DMS153 treated with DMSO at 0.1 percent for 48 hours (cell line): ENCODE results near the gene CARD10.
"Not testable (repeated sequence)": the region's sequence is repeated elsewhere in the genome, so short reads cannot be mapped to it uniquely, and the experiment has no call there.

Experiments used
- DNase-seq: peaks from one replicate; lab custom pipeline; 2025; ENCODE audit not compliant: unreplicated experiment; lab: John Stamatoyannopoulos, UW

Gene CARD10

DNA sequence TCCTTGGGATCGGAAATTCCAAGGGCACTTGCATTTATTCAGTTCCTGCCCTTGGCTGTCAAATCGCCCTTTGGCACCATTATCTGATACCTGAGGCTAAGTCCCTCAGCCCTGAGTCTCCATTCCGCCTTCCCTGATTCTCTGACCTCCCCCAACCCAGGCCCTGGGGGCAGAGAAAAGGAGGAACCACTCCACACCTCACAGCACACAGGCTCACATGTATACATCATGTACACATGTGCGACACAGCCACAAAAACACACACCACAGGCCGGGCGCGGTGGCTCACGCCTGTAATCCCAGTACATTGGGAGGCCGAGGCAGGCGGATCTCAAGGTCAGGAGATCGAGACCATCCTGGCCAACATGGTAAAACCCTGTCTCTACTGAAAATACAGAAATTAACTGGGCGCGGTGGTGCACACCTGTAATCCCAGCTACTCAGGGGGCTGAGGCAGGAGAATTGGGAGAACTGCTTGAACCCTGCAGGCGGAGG is 51.0 kb downstream of the CARD10 start:
- DNase-seq: not testable (repeated sequence)

DNA sequence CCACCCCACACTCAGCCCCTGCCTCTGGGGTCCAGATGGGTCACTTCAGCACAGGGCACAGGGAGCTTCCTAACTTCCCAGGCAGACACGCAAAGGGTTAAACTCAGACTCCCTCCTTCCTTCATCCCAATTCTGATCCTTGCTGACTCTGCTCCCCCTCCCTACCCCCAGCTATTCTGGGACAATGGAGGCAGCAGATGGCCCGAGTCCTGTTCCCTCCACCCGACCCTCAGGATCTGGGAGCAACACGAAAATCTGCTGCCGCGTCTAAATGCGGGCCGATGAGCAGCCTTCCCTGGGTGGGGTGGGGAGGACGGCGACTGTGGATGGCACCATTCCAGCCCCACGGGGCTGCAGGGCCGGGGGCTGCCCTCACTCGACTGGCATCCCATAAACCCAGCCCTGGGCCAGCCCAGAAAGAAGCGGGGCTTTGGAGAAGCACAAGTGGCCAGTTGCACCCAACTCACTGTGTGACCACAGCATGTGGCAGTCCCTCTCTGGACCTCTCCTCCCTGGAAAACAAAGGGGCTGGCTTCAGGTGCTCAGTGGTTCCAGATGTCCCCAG is 51.7 kb downstream of the CARD10 start:
- no peak for DNase-seq

DNA sequence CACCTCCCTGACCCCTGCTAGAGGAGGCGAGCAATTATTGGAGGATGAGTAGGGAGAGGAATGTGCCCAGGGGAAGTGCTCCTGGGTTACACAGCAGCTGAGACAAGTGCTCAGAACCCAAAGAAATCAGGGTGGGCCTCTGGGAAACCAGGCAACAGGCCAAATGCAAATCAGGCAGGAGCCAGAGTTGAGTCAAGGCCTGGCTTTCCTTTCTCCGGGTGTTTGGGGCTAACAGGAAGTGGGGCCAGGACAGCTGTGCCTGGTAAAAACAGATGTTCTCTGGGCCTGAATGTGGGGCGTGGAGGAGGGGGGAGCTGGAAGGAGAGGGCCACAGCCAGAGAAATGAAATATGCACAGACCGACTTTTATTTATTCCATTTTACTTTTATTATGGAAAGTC is 55.0 kb downstream of the CARD10 start:
- no peak for DNase-seq

DNA sequence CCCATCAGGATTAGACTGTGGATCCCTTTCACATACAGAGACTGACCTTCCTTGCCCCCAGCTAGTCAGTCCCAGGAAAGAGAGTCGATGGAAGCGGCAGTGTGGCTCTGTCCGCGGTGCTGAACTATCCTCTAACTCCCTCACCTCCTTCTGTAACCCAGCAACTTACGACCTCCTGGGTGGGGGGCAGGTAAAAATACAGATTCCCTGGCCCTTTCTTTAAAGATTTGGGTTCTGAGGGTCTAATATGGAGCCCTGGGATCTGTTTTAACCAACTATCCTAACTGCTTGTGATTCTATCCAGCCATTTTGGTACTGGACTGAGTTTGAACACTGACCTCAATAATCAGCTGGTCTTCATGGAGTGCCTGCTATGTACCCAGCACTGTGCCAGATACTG is 56.2 kb downstream of the CARD10 start:
- no peak for DNase-seq

DNA sequence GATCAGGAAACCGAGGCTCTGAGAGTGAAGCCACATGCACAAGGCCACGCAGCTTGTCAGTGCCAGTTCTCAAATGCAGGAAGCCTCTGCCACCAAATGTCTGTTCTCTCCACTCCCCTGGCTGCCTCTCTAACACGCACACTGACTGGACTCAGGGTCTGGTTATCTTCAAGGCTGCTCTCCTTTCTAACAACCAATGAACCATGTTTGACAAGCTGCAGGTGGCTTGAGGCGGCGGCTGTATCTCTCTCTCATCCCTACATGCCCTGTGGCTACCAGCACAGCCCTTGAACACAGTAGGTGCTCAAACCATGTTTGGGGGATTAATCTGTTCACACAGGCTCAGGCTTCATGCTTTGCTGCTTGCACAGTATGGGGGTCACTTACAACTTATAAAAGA is 56.8 kb downstream of the CARD10 start:
- no peak for DNase-seq

DNA sequence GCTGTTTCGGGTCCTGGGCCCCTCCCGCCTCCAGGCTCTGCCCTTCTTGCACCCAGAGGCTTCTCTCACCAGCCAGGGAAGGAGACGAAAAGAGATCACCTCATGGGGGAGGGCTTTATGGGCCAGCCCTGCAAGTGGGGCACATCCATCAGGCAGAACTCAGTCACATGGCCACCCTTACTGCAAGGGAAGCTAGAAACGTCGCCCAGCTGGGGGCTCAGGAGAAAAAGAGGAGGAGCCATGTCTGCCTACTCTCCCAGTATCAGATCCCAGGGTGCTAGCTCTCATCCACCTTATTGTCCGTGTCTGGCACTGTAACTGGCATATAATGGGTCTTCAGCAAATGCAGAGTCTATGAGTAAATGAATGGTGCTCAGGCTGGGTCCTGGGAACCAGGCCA is 57.3 kb downstream of the CARD10 start:
- DNase-seq: no peak

DNA sequence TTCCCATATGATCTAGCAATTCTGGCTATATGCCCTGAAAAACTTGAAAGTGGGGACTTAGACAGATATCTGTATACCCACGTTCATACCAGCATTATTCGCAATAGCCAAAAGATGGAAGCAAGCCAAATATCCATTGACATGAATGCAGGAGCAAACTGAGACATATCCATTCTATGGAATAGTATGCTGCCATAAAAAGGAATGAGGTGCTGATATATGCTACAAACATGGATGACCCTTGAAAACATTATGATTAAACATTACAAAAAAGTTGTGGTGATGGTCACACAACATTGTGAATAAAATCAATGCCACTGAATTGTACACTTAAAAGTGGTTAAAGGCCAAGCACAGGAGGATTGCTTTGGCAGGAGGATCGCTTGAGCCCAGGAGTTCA is 58.5 kb downstream of the CARD10 start:
- DNase-seq: no peak

DNA sequence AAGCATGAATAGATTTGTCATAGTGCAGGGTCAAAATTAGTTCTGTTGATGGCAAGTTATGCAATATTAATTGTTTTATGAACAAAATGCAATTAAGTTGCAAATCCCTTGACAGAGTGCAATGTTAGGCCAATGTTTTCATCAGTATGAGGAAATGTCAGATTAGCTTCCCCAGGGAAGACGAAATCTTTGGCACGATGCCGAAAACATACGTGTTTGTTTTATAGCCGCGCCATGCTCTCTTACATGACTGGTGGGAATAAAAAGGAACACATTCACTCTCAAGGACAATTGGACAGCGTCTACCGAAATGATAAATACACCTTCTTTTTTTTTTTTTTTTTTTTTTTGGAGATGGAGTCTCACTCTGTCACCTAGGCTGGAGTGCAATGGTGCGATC is 60.0 kb downstream of the CARD10 start:
- peak; percentile 67 for DNase-seq

DNA sequence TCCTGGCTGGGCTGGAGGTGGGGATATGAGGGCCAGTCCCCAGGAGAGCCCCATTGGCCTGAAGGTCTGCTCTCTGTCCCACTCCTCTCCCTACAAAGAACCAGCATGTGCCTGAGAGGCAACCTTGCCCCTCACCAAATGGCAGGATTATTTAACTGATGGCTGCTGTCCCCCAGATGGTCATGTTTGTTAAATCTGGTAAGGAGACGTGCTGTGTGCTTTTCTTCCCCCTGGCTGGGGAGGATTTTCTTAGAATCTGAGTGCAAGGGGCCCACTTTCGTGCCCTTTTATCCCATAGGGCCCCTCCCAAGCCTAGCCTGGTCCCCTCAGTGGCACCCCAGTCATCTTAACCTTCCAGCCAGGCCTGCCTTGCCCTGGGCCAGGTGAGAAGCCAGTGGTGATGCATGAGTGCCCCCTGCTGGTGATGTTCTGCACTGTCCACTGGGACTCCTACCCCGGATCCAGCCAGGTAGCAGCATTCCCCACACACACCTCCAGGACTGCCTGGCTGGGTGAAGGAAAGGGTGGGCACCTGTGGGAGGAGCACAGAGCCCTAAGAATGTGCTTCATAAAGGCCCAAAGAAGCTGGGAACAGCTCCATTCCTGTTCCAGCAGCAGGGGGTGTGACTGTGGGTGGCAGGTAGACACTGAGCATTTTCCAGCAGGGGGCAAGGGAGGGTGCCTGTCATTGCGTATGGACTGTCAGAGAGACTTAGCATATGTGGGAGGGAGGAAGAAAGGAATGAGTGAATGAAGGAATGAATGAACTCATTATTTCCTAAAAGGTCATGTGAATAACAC is 61.9 kb downstream of the CARD10 start:
- DNase-seq: peak; percentile 48

DNA sequence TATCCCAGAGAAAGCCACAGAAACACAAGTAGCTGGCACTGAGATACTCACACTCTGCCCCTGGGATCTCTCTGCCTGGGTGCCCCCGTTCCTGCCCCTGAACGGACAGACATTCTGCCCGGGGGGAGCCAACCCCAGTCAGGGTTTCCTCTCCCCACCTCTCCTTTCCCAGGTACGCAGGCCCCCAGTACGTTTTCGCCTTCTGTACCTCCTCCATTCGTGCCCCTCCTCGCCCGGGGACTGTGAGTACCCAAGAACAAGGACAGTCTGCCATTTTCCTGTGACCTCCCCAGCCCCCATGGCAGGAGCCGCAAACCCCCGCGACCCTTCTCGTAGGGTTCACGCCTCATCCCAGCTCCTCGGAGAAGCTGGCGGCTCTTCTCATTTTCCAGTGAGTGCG is 62.9 kb downstream of the CARD10 start:
- no peak for DNase-seq

DNA sequence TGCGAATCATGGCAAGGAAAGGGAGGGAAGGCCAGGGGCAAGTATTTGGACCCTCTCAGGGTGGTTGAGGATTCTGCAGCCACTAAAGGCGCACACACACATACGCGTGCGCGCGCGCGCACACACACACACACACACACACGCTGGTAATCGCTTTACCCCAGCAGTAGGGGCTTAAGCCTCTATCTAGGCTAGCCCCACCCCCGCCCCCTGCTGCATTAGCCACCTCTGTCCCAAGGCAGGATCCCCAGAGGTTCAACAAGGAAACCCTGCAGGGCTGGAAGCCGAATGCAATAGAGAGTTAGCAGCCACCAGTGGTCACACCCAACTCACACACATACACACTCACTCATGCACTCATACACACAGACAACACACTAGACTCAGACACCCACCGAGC is 63.3 kb downstream of the CARD10 start:
- no peak for DNase-seq

DNA sequence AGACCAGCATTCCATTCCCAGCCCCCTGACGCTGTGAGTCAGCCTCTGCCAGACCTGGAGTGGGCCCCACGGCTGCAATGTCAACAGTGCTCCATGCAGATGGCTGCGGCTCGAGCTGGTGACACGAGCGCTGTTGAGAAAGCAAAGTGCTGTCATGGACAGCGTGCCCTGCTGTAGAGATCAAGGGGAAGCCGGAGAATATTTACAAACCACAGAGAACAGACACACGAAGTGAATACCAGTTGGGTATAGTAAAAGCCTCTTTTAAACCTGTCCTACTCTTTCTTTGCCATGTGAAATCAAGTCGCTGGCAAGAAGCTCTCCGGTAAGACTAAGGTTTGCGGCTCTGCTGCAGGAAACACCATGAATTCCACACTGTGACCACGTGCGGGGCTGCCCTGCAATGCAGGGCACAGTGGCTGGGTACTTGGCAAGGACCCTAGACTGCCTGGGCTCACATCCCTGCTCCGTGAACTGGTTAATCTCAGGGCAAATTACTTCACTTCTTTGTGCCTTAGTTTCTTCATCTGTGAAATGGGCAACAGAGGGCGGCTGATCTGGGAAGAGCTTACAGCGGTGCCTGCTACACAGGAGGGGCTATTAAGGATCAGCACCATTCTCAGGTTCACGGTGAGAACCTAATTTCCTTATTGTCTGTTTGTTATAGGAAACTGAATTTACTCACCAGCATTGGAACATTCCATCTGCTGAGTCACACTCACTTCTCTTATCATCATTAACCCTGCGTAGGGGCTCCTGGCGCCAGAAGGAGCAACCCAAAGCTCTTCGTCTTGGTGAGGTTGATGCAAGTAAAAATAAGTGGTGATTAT is 64.1 kb downstream of the CARD10 start:
- no peak for DNase-seq

DNA sequence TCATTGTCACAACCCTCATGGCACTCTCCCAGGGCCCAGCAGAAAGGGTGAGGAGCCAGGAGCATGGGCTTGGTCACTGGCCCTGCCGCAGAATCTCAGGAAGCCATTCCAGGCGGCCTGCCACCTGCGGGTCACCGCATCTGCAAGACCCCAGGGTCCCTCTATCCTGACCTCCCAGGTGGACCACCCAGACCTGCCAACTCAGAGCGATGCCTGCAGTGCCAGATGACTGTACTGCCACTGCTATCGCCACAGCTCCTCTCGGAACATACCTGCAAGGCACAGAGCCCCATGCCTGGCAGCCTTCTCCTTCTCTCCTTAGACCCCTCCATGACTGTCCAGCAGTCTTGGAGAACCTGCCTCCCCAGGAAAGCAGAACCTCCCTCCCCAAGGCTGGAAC is 65.5 kb downstream of the CARD10 start:
- DNase-seq: no peak

DNA sequence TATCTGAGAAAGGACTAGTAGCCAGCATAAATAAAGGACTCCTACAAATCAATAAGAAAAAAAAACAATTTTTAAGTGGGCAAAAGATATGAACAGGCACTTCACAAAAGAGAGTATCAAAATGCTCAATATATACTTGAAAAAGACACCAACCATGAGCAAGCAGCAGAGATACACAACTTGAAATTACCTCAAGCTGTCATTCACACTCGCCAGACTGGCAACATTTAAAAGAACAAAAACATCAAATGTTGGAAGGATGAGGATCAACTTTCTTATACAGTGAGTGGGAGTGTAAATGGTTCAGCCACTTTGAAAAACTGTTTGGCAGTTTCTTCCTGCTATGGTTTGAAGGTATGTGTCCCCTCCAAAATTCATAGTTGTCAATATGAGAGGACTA is 68.0 kb downstream of the CARD10 start:
- DNase-seq: no peak

DNA sequence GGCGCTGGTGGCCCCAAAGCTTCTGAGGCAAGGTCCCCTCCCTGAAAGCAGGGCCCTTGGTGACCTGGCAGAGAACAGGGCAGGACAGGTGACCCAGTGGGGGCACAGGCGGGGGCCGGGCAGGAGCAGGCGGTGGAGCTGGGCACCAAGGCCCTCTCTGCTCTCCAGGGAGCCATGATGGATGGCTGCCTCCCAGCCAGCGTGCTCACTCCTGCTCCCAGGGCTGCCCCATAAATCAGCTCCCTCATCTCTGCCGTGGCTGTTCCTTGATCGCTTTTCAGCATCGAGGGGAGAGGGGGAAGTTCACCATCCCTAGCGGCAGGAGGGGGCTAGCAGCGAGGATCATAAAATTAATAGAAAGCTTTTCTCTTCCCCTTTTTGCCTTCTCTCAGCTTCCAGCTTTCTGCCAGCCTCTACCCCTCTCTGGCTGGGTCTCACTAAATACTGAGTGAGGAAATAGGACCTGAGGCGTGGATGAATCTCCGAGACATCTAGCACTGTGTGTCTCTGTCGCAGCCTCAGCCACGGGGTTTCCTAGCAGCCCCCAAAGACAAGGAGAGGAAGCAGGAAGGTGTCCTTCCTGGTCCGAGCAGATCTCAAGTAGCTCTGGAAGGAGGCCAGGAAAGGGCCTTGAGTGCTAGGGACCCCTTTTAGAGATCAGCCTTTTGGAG is 69.7 kb downstream of the CARD10 start:
- no peak for DNase-seq

DNA sequence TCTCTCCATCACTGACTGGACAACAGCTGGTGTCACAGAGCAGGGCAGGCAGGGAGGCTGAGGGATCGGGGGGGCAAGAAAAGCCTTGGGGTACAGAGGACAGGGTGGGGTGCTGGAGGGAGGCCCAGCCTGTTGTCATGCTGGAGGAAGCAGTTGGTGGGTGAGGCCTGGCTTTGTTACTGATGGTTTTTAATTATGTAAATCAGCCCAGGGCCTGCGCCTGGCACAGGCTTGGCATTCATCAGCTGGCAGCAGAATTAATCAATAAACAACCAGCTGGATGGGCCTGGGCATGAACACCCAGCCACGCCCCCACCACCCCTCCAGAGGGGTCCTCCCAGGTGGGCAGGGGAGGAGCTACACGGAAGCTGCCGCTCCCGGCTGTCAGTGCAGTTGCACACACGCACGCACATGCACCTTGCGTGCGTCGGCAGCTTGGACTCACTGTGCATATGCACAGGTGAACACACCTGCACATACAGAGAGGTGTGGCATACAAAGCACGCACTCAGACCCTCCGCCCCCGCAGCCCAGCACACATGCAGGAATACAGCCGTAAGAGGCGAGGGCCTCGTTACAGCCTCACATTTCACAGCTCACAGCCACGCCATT is 70.6 kb downstream of the CARD10 start:
- DNase-seq: no peak

DNA sequence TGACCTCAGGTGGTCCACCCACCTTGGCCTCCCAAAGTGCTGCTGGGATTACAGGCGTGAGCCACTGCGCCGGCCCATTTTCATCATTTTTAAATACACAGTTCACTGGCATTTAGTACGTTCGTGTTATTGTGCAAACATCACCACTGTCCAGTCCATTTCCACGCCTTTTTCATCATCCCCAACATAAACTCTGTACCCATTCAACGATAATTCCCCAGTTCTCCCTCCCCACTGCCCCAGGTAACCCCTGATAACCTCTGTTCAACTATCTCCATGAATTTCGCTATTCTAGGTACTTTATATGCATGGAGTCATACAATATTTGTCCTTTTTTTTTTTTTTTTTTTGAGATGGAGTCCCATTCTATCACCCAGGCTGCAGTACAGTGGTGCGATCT is 73.7 kb downstream of the CARD10 start:
- no peak for DNase-seq

DNA sequence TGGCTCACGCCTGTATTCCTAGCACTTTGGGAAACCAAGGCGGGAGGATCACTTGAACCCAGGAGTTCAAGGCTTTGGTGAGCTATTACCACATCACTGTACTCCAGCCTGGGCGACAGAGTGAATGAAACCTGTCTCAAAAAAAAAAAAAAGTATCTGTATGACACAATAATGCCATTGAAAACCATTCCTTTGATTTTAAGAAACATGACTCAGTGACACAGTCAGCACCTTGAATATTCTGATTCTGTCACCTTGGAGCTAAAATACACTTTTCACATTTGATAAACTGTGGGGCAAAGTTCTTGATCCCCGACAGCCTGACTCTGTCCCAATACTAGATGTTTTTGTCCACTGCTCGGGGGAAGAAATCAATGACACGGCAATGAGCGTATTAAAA is 75.2 kb downstream of the CARD10 start:
- no peak for DNase-seq

DNA sequence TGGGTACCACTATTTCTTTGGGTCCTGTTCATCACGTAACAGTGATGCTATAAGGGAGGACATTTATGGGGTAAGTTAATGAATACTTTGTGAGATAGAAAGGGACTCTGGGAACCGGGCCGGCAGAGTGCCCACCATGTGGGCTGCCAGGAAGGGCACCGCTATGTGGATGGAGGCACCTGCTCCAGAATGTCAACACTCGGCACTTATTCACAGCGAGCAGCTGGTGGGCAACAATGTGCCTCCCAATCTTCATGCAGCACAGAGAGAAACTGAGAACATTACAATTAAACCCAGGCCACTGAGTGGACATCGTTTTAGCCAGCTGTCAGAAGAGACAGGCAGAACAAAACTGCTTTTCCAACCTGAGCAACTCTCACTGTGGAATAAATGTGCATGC is 76.1 kb downstream of the CARD10 start:
- no peak for DNase-seq

DNA sequence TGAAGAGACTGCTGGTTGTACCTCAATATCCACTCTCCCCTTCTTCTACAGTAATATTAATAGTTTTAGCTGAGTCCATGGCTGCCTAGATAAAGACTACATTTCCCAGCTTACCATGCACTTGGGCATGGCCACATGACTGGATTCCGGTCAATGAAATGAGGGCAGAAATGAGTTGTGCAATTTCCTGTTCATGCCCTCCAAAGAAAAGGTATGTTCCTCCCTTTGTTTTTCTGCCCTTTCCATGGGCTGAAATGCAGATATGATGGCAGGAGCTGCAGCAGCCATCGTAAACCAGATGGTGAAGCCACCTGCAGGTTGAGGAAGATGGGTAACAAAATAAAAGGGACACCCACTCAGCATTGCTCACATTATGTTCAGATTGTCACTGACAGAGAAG is 76.7 kb downstream of the CARD10 start:
- no peak for DNase-seq

DNA sequence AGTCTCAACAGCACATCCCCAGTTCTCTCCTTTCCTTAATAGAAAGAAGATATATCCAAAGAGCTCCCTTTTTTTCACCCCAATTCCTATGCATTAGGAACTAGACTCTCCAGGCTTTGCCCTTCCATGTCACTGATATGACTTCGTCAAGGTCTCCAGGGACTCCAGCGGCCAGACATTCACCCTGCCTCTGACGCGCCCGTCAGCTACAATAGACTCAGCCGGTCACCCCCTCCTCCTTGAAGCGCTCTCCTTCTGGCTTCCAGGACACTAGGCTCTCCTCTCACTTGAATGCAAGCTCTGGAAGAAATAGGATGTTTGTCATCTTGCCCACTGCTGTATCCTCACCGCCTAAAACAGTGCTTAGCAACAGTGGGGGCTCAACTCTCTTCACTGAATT is 77.1 kb downstream of the CARD10 start:
- no peak for DNase-seq
